GM23338 (cell line): ENCODE results near the gene LARGE1.

Source experiments
- EZH2 ChIP-seq: fragments of 200-600 bp; sonication (generic); IDR thresholded peaks from one replicate; pipeline ENCODE4 v1.8.0; 2017; ENCODE audit warnings: antibody characterized with exemption, mild to moderate bottlenecking, low read depth; ENCODE audit not compliant: unreplicated experiment
- TF ChIP-seq, protein P1 (sequence below), 2 experiments: fragments of 200-600 bp in 1 of 2; sonication (generic) in 1 of 2; conservative IDR thresholded peaks; 2 replicates each; pipeline versions ENCODE4 v1.5.1 to v1.6.1; 2016 to 2017; ENCODE audit warnings: antibody characterized with exemption in 2 of 2, low read depth in 2 of 2, mild to moderate bottlenecking in 2 of 2, moderate library complexity in 1 of 2

DNA sequence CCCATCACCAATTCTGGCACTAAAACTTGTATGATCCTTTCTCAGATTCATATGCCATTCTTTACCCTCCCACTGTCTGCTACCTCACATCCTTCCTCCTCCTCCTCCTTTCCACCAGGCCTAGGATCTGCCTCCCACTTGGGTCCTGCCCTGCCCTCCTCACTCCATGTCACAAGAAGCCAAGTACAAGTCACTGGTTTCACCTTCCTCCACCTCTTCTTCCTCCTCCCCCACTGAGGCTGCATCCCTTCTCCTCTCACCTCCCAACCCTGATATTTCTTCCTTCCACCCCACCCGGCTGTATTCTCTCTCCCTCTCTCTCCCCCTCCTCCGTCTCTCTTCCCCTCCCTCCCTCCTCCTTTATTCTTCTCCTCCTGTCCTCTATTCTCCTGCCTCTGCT is 46.6 kb downstream of the LARGE1 start:
- TF ChIP-seq, protein P1, sequence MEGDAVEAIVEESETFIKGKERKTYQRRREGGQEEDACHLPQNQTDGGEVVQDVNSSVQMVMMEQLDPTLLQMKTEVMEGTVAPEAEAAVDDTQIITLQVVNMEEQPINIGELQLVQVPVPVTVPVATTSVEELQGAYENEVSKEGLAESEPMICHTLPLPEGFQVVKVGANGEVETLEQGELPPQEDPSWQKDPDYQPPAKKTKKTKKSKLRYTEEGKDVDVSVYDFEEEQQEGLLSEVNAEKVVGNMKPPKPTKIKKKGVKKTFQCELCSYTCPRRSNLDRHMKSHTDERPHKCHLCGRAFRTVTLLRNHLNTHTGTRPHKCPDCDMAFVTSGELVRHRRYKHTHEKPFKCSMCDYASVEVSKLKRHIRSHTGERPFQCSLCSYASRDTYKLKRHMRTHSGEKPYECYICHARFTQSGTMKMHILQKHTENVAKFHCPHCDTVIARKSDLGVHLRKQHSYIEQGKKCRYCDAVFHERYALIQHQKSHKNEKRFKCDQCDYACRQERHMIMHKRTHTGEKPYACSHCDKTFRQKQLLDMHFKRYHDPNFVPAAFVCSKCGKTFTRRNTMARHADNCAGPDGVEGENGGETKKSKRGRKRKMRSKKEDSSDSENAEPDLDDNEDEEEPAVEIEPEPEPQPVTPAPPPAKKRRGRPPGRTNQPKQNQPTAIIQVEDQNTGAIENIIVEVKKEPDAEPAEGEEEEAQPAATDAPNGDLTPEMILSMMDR (conservative IDR thresholded peaks at IDR 0.05; ENCODE audit: low read depth in 2 of 2) = no peak
- TF ChIP-seq EZH2 = no peak
